Measurements from ENCODE around the gene RIPPLY1. TPM values are rescaled to one million over a fixed set of nuclear protein-coding genes. Genes with fewer than 3 reads are reported as not detected.

RIPPLY1 gene
- total RNA-seq, 6 experiments from 2014 or later = 0.74 to 1.7 (median 1.1) TPM

DNA sequence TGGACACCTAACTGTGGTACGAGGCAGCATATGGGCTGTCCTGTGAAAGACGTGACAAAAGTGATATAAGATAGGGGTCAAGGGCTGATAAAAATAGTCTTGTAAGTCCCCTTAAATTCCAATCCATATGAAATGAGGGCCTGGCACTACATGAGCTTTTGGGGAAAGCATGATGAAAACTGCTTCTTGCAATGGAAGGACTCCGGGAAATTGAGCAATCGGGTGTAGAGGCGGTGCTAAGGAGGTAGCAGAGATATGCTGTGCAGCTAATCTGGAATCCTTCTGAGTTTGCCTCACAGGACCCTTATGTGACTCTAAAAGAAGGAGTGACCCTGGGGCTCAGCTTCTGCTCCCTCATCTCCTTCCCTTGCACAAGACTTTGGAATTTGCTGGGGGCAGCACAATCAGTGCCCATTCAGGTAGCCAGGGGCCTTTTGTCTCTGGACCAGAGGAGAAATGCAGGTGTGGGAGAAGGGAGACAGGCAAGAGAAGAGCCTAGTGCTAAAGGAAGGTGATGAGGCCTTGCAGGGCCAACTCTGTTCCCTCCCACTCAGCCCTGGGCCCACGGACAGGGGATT is 29.9 kb upstream of the RIPPLY1 start:
- intact Hi-C loops (cut with DNase I) = no loop called here
- DNase-seq = no peak
- peaks cover 0 to 34% (median 4%) of the 10 kb centered on the region in 4 donors for H3K4me1 ChIP-seq
- TF ChIP-seq POLR2A (IDR thresholded peaks at IDR 0.05) = no peak
- TF ChIP-seq, protein P1, sequence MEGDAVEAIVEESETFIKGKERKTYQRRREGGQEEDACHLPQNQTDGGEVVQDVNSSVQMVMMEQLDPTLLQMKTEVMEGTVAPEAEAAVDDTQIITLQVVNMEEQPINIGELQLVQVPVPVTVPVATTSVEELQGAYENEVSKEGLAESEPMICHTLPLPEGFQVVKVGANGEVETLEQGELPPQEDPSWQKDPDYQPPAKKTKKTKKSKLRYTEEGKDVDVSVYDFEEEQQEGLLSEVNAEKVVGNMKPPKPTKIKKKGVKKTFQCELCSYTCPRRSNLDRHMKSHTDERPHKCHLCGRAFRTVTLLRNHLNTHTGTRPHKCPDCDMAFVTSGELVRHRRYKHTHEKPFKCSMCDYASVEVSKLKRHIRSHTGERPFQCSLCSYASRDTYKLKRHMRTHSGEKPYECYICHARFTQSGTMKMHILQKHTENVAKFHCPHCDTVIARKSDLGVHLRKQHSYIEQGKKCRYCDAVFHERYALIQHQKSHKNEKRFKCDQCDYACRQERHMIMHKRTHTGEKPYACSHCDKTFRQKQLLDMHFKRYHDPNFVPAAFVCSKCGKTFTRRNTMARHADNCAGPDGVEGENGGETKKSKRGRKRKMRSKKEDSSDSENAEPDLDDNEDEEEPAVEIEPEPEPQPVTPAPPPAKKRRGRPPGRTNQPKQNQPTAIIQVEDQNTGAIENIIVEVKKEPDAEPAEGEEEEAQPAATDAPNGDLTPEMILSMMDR (IDR thresholded peaks at IDR 0.05) = no peak
- ATAC-seq = no peak
- WGBS (ENCODE audit: insufficient coverage, low coverage, low lambda C conversion rate, missing lambda C conversion rate) = 63% methylated on average over 6 of the region's 6 CpGs
- no peaks in the 10 kb centered on the region for H3K27me3 ChIP-seq
- H3K27ac ChIP-seq = peak overlapping the region in 2 of 3 donors; percentile 49 to 77
- H3K4me3 ChIP-seq = no peak overlapping the region
- H3K9me3 ChIP-seq = no peaks in the 10 kb centered on the region
- H3K36me3 ChIP-seq = no peaks in the 10 kb centered on the region

DNA sequence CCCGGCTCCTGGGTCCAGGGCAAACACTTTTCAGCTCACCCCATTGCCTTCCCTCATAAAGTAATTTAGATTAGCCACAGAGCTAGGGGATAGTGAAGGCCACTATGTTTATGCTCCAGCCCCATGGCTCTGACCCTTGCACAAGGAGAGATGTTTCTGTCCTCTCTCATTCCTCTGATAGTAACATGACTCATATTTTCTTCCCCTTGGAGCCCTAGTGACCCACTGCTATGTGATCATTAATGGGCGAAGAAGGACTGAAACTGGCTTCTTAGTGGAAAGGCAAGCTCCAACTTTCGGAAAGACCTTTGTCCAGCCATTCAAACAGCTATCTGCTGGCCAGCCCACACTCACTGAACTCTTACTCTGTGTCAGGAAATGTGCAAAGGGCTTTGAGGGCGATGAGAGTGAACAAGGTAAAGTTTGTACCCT is 29.4 kb upstream of the RIPPLY1 start:
- no peaks in the 10 kb centered on the region for H3K9me3 ChIP-seq
- ATAC-seq (peak; percentile 50 to 73 (median 69)), DNase-seq (peak in 1 of 3 donors; percentile 62)
- 31% methylated on average over 4 of the region's 4 CpGs for WGBS (ENCODE audit: insufficient coverage, low coverage, low lambda C conversion rate, missing lambda C conversion rate)
- intact Hi-C loops (cut with DNase I) = no loop called here
- no peaks in the 10 kb centered on the region for H3K36me3 ChIP-seq
- TF ChIP-seq, protein P1 (IDR thresholded peaks at IDR 0.05) = no peak
- peak; percentile 33 for TF ChIP-seq POLR2A (IDR thresholded peaks at IDR 0.05)
- no peak overlapping the region for H3K4me3 ChIP-seq
- H3K4me1 ChIP-seq = peaks cover 0 to 34% (median 4%) of the 10 kb centered on the region in 4 donors
- peak overlapping the region in 2 of 3 donors; percentile 49 to 77 for H3K27ac ChIP-seq
- no peaks in the 10 kb centered on the region for H3K27me3 ChIP-seq

DNA sequence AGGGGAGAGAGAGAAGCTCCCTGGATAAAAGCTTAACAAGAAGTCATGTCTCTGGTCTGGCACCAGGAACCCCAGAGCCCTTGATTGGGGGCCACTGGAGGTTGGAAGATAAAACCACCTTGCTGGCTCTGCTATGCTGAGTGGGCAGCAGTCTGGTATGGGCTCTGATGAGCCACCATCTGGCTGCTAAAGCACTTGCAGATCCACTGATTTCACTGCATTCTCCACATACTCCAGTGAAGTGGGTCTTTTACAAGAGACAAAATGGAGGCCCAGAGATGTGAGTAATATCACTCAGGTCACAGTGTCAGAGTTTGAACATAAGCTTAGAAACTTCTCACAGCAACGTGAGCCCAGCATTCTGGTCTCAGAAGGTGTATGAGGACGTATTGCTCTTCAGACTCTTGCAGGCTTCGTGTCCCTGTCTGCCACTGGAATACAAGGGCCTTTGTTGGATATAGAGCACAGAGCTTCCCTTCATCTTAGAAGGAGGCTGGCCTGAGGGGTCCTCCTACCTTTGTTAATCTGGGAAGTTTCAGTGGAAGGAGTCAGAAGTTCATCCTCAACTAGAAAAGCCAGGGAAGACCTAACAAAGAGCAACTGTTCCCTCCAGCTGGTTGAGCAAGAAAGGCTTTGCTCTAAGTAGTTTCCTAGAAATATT is 28.8 kb upstream of the RIPPLY1 start:
- Histone ChIP-seq H3K27me3 (no peaks in the 10 kb centered on the region), H3K4me1 (peaks cover 0 to 34% (median 6%) of the 10 kb centered on the region in 4 donors), H3K36me3 (no peaks in the 10 kb centered on the region), H3K4me3 (no peak overlapping the region), H3K27ac (peak overlapping the region in 2 of 3 donors; percentile 49 to 77), H3K9me3 (no peaks in the 10 kb centered on the region)
- no peak for TF ChIP-seq POLR2A (IDR thresholded peaks at IDR 0.05)
- TF ChIP-seq, protein P1 (IDR thresholded peaks at IDR 0.05) = no peak
- WGBS (ENCODE audit: insufficient coverage, low coverage, low lambda C conversion rate, missing lambda C conversion rate) = 92% methylated on average over 2 of the region's 3 CpGs
- DNase-seq = no peak
- intact Hi-C loops (cut with DNase I) = no loop called here
- no peak for ATAC-seq

DNA sequence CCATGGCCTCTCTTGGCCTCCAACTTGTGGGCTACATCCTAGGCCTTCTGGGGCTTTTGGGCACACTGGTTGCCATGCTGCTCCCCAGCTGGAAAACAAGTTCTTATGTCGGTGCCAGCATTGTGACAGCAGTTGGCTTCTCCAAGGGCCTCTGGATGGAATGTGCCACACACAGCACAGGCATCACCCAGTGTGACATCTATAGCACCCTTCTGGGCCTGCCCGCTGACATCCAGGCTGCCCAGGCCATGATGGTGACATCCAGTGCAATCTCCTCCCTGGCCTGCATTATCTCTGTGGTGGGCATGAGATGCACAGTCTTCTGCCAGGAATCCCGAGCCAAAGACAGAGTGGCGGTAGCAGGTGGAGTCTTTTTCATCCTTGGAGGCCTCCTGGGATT is 25.1 kb upstream of the RIPPLY1 start:
- intact Hi-C loops (cut with DNase I) = no loop called here
- Histone ChIP-seq H3K27ac (peak overlapping the region; percentile 23 to 77 (median 56)), H3K4me3 (peak overlapping the region in 2 of 3 donors; percentile 32 to 38), H3K4me1 (peaks cover 0 to 21% (median 3%) of the 10 kb centered on the region in 4 donors), H3K9me3 (no peaks in the 10 kb centered on the region), H3K27me3 (no peaks in the 10 kb centered on the region), H3K36me3 (no peaks in the 10 kb centered on the region)
- ATAC-seq (peak; percentile 13 to 39 (median 32)), DNase-seq (no peak)
- TF ChIP-seq, protein P1 (IDR thresholded peaks at IDR 0.05) = no peak
- no peak for TF ChIP-seq POLR2A (IDR thresholded peaks at IDR 0.05)
- no CpG with 5 or more reads among the region's 4 CpGs for WGBS (ENCODE audit: insufficient coverage, low coverage, low lambda C conversion rate, missing lambda C conversion rate)
